NB4 (cell line): ENCODE measurements around the gene BCO2.

Experiments
- DNase-seq: peaks from one replicate; pipeline ENCODE4 v3.0.0; 2010; ENCODE audit warnings: low read depth
- H3K4me3 ChIP-seq: one replicate; pipeline ENCODE4 v1.5.1; 2011; ENCODE audit warnings: mild to moderate bottlenecking, low read depth, low read length, moderate library complexity
- MYC ChIP-seq: IDR thresholded peaks from 2 replicates; pipeline ENCODE4 v1.6.1; 2011; ENCODE audit warnings: low read depth, low read length
- POLR2A ChIP-seq: IDR thresholded peaks from 2 replicates; pipeline ENCODE4 v1.6.1; 2011; ENCODE audit warnings: mild to moderate bottlenecking; ENCODE audit not compliant: insufficient read length; ENCODE audit errors: extremely low read depth
- TF ChIP-seq, protein P1 (sequence below): IDR thresholded peaks from one replicate; pipeline ENCODE4 v1.5.1; 2012; ENCODE audit warnings: low read depth, low read length
- TF ChIP-seq, protein P2 (sequence below): IDR thresholded peaks from 2 replicates; pipeline ENCODE4 v1.6.1; 2011; ENCODE audit warnings: low read depth, low read length

BCO2 gene

DNA sequence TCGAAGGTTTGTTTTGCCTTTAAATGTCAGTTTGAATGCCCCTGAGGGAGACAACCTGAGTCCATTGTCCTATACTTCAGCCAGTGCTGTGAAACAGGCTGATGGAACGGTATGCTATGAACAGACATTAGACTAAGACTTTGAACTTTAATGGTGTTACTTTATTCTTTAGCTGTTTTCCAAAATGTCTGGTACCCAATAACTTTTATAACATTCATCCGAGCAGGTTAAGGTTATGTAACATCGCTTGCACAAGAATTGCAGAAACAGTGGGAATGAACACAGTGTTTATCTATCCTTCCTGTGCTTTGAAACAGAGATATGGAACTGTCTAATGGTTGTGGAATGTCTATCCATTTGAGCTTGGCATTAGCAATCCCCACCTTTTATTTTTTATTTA, 38.4 kb downstream of the BCO2 start:
- TF ChIP-seq POLR2A, result no peak
- TF ChIP-seq MYC, result no peak
- TF ChIP-seq, protein P1, sequence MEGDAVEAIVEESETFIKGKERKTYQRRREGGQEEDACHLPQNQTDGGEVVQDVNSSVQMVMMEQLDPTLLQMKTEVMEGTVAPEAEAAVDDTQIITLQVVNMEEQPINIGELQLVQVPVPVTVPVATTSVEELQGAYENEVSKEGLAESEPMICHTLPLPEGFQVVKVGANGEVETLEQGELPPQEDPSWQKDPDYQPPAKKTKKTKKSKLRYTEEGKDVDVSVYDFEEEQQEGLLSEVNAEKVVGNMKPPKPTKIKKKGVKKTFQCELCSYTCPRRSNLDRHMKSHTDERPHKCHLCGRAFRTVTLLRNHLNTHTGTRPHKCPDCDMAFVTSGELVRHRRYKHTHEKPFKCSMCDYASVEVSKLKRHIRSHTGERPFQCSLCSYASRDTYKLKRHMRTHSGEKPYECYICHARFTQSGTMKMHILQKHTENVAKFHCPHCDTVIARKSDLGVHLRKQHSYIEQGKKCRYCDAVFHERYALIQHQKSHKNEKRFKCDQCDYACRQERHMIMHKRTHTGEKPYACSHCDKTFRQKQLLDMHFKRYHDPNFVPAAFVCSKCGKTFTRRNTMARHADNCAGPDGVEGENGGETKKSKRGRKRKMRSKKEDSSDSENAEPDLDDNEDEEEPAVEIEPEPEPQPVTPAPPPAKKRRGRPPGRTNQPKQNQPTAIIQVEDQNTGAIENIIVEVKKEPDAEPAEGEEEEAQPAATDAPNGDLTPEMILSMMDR, result no peak
- TF ChIP-seq, protein P2, sequence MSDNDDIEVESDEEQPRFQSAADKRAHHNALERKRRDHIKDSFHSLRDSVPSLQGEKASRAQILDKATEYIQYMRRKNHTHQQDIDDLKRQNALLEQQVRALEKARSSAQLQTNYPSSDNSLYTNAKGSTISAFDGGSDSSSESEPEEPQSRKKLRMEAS, result no peak
- DNase-seq, result no peak
- no peak overlapping the region for H3K4me3 ChIP-seq

DNA sequence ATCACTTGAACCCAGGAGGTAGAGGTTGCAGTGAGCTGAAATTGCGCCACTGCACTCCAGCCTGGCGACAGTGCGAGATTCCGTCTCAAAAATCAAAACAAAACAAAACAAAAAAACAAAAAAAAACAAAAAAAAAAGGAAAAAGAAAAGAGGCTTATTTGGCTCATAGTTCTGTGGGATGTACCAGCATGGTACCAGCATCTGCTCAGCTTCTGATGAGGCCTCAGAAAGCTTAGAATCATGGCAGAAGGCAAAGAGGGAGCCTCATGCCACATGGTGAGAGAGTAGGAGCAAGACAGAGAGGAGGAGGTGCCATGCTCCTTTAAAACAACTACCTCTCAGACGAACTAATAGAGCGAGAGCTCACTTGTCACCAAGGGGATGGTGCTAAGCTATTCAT, 40.3 kb downstream of the BCO2 start:
- no peak for DNase-seq
- no peak overlapping the region for H3K4me3 ChIP-seq
- no peak for TF ChIP-seq POLR2A
- TF ChIP-seq, protein P1, result no peak
- no peak for TF ChIP-seq MYC
- TF ChIP-seq, protein P2, result no peak

DNA sequence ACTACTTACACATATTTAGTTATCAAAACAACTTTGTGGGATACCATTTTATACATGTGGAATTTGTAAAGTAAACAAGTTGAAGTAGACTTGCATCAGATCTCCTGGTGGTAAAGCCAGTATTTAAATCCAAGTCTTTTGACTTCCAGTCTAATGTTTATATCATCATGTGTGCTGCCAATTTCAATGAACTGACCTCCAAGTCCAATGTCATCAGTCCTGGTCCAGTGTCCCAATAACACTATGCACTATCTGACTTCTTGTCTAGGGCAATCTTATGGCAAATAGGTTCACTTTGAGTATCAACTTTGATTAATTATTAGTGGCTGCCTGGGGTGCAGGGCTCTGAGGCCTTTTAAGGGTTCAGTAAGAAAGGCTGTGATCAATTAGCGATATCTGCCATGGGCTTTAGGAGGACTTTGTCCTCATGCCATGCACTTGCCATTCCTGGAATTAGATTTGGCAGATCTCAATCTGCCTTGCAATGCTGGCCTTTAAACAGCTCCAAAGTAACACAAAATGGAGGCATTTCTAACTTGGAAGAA, 41.3 kb downstream of the BCO2 start:
- TF ChIP-seq MYC, result no peak
- TF ChIP-seq, protein P2, result no peak
- TF ChIP-seq, protein P1, result no peak
- TF ChIP-seq POLR2A, result no peak
- no peak overlapping the region for H3K4me3 ChIP-seq
- no peak for DNase-seq

DNA sequence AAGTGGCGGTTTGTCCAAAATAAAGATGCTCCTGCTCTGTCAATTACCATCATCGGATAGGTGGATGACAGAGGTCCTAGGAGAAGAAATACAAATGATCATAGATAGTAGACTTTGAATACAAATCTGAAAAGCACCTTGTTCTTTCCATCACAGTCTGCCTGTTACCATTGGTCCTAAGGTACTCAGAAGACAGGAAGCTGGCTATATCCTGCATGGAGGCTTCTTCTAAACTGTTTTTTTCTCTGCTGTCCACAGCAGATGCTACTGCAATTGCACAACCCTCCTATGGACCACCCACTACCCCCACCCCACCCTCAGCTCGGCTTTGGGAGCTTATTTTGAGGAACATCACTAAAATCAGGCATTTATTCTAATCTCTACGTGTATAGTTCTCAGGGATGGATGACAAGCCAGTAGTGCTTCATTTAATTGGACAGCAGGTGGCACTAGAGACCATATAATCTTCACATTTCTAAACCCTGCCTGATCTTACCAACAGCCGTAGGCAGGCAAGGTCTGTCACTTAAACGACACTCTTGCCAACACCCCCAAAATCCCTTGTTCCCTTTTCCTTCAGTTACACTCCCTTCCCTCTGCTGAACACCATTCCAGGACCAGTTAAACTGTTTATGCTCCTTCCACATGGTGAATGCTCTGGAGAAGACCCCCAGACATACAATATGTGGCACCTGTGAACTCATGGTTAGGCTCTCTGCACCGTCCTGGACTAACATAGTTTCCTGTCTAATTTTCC, 44.3 kb downstream of the BCO2 start:
- no peak for TF ChIP-seq POLR2A
- TF ChIP-seq MYC, result peak; percentile 41
- TF ChIP-seq, protein P2, result peak; percentile 28; the same call in 1 of the 2 replicates
- TF ChIP-seq, protein P1, result peak; percentile 72
- no peak overlapping the region for H3K4me3 ChIP-seq
- DNase-seq, result peak; percentile 85

DNA sequence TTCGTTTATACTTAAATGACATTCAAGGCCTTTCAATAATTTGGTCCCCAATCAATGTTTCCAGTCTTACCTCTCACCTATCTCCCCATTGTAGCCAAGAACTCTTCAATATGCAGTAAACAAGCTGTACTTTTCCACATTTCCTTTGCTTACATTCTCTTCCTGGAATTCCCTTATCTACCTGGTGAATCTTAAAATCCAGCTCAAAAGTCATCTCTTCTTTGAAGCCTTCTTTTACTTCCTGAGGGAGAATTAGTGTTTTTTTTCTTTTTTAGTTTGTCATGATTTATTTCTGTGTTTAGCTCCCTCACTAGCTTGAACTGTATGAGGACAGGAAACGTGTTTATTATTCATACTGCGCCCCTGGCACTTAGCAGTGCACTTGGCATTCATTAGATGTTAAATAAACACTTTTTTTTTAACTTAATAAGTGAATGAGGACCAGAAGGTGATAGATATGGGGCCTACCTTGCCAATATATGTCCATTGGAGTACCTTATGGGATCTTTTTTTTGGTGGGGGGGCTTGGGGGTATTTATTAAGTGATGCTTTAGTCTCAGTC, 46.0 kb downstream of the BCO2 start:
- no peak overlapping the region for H3K4me3 ChIP-seq
- no peak for DNase-seq
- TF ChIP-seq POLR2A (no peak), MYC (no peak)
- TF ChIP-seq, protein P1, result no peak
- TF ChIP-seq, protein P2, result no peak
